ENCODE measurements around the gene HUNK.
A peak's percentile ranks its signal among the peaks of the same experiment; 100 is the strongest.

The HUNK gene

GRCh38 chr21:31872452-31873274 is at the start of gene HUNK:
Gene HUNK (plus strand): TSS chr21:31873020. CDS start chr21:31873675, 655 bp downstream.
- ATAC-seq: peak; percentile 37
- Mint-ChIP-seq H3K27me3 (peaks cover 71% of the 10 kb centered on the region), H3K9me3 (no peaks in the 10 kb centered on the region), H3K27ac (no peak within 1 kb of the TSS), H3K4me3 (peak within 1 kb of the TSS; percentile 81 to 82), H3K4me1 (peaks cover 13% of the 10 kb centered on the region)
- peak; percentile 16 to 22 for DNase-seq

- peaks cover 9% of the 10 kb centered on the region for H3K27me3 Mint-ChIP-seq
- no peaks in the 10 kb centered on the region for H3K9me3 Mint-ChIP-seq
- no peak overlapping the region for H3K27ac Mint-ChIP-seq
- H3K4me1 Mint-ChIP-seq: no peaks in the 10 kb centered on the region
- no peak overlapping the region for H3K4me3 Mint-ChIP-seq
- ATAC-seq (no peak), DNase-seq (no peak)
Measured at GRCh38 chr21:31829736-31830472, 42.9 kb upstream of the HUNK start.

GRCh38 chr21:31830701-31831100 is 42.1 kb upstream of the HUNK start:
- no peak for ATAC-seq

GRCh38 chr21:31837041-31837440 is 35.8 kb upstream of the HUNK start:
- H3K4me1 Mint-ChIP-seq: no peaks in the 10 kb centered on the region
- no peak overlapping the region for H3K27ac Mint-ChIP-seq
- ATAC-seq (no peak), DNase-seq (no peak)
- H3K9me3 Mint-ChIP-seq: no peaks in the 10 kb centered on the region
- peaks cover 24% of the 10 kb centered on the region for H3K27me3 Mint-ChIP-seq
- no peak overlapping the region for H3K4me3 Mint-ChIP-seq

More at GRCh38 chr21:31830701-31831100, 42.1 kb upstream of the HUNK start:
- Mint-ChIP-seq H3K27me3 (peaks cover 9% of the 10 kb centered on the region), H3K4me1 (no peaks in the 10 kb centered on the region), H3K9me3 (no peaks in the 10 kb centered on the region), H3K4me3 (no peak overlapping the region), H3K27ac (no peak overlapping the region)
- DNase-seq: no peak

GRCh38 chr21:31837618-31838390 is 35.0 kb upstream of the HUNK start:
- H3K27ac Mint-ChIP-seq: no peak overlapping the region
- no peaks in the 10 kb centered on the region for H3K4me1 Mint-ChIP-seq
- peaks cover 27% of the 10 kb centered on the region for H3K27me3 Mint-ChIP-seq
- H3K4me3 Mint-ChIP-seq: no peak overlapping the region
- ATAC-seq: no peak
- H3K9me3 Mint-ChIP-seq: no peaks in the 10 kb centered on the region
- no peak for DNase-seq

GRCh38 chr21:31838586-31839355 is 34.0 kb upstream of the HUNK start:
- no peak for DNase-seq
- peaks cover 35% of the 10 kb centered on the region for H3K27me3 Mint-ChIP-seq

GRCh38 chr21:31844206-31844605 is 28.6 kb upstream of the HUNK start:
- no peaks in the 10 kb centered on the region for H3K9me3 Mint-ChIP-seq
- H3K4me3 Mint-ChIP-seq: no peak overlapping the region

More at GRCh38 chr21:31838586-31839355, 34.0 kb upstream of the HUNK start:
- Mint-ChIP-seq H3K4me1 (no peaks in the 10 kb centered on the region), H3K27ac (no peak overlapping the region), H3K4me3 (no peak overlapping the region), H3K9me3 (no peaks in the 10 kb centered on the region)
- ATAC-seq: no peak

GRCh38 chr21:31845151-31845729 is 27.6 kb upstream of the HUNK start:
- Mint-ChIP-seq H3K9me3 (no peaks in the 10 kb centered on the region), H3K27ac (no peak overlapping the region), H3K4me3 (no peak overlapping the region), H3K27me3 (peaks cover 32% of the 10 kb centered on the region), H3K4me1 (no peaks in the 10 kb centered on the region)
- no peak for ATAC-seq
- no peak for DNase-seq

More at GRCh38 chr21:31844206-31844605, 28.6 kb upstream of the HUNK start:
- Mint-ChIP-seq H3K27ac (no peak overlapping the region), H3K27me3 (peaks cover 41% of the 10 kb centered on the region), H3K4me1 (no peaks in the 10 kb centered on the region)
- no peak for ATAC-seq
- no peak for DNase-seq

- H3K27ac Mint-ChIP-seq: no peak overlapping the region
- no peaks in the 10 kb centered on the region for H3K4me1 Mint-ChIP-seq
- no peak overlapping the region for H3K4me3 Mint-ChIP-seq
- ATAC-seq (no peak), DNase-seq (no peak)
- H3K27me3 Mint-ChIP-seq: peaks cover 26% of the 10 kb centered on the region
- H3K9me3 Mint-ChIP-seq: no peaks in the 10 kb centered on the region
Measured at GRCh38 chr21:31846690-31847089, 26.1 kb upstream of the HUNK start.

- peaks cover 20% of the 10 kb centered on the region for H3K27me3 Mint-ChIP-seq
- no peak overlapping the region for H3K4me3 Mint-ChIP-seq
- ATAC-seq (no peak), DNase-seq (no peak)
- no peak overlapping the region for H3K27ac Mint-ChIP-seq
- no peaks in the 10 kb centered on the region for H3K4me1 Mint-ChIP-seq
- no peaks in the 10 kb centered on the region for H3K9me3 Mint-ChIP-seq
Measured at GRCh38 chr21:31847761-31848160, 25.1 kb upstream of the HUNK start.

- Mint-ChIP-seq H3K27me3 (peaks cover 14% of the 10 kb centered on the region), H3K4me3 (no peak overlapping the region), H3K4me1 (no peaks in the 10 kb centered on the region), H3K9me3 (no peaks in the 10 kb centered on the region), H3K27ac (no peak overlapping the region)
- DNase-seq (no peak), ATAC-seq (no peak)
Measured at GRCh38 chr21:31848326-31848985, 24.4 kb upstream of the HUNK start.

- ATAC-seq (no peak), DNase-seq (no peak)
- no peak overlapping the region for H3K27ac Mint-ChIP-seq
- H3K4me3 Mint-ChIP-seq: no peak overlapping the region
- H3K9me3 Mint-ChIP-seq: no peaks in the 10 kb centered on the region
- H3K4me1 Mint-ChIP-seq: no peaks in the 10 kb centered on the region
- peaks cover 8% of the 10 kb centered on the region for H3K27me3 Mint-ChIP-seq
Measured at GRCh38 chr21:31850886-31851285, 21.9 kb upstream of the HUNK start.

- H3K9me3 Mint-ChIP-seq: no peaks in the 10 kb centered on the region
- H3K27ac Mint-ChIP-seq: no peak overlapping the region
- DNase-seq (no peak), ATAC-seq (no peak)
- no peak overlapping the region for H3K4me3 Mint-ChIP-seq
- no peaks in the 10 kb centered on the region for H3K4me1 Mint-ChIP-seq
- H3K27me3 Mint-ChIP-seq: no peaks in the 10 kb centered on the region
Measured at GRCh38 chr21:31855180-31855579, 17.6 kb upstream of the HUNK start.

GRCh38 chr21:31857096-31857495 is 15.7 kb upstream of the HUNK start:
- Mint-ChIP-seq H3K4me1 (no peaks in the 10 kb centered on the region), H3K27ac (no peak overlapping the region), H3K9me3 (no peaks in the 10 kb centered on the region), H3K27me3 (peaks cover 10% of the 10 kb centered on the region), H3K4me3 (no peak overlapping the region)
- DNase-seq: no peak
- no peak for ATAC-seq
